Measurements from ENCODE around the gene METTL22. TPM values are rescaled to one million over a fixed set of nuclear protein-coding genes. Genes with fewer than 3 reads are reported as not detected.

METTL22 gene
- total RNA-seq, 4 donors from 2014 or later, result 21.9 to 37.9 (median 24.5) TPM

DNA sequence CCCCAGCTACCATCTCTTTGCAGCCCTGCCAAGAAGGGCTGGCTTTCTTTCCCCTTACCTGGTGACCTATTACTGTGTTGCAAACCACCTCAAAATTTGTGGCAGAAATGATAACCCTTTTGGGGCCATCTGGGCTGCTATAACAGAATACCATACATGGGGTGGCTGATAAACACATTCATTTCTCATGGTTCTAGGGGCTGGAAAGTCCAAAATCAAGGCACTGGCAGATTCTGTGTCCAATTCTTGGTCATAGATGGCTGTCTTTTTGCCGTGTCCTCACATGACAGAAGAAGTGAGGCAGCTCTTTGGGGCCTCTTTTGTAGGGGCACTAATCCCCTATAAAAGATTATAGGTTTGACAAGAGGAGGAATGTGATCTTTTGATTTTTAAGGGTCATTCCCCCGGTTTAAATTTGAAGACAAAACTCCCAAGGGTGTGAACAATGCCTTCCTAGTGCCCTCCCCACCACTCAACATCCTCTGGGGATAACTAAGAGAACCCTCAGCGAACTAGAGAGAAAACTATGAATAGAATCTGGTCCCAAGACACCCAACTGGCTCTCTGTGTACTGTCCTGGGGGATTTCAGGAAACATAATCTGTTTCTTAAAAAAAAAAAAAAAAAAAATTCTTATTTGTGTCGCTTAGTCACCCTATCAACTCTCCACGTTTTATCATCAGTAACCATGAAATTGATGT, 1.7 kb upstream of the METTL22 start:
- TF ChIP-seq, protein P1, sequence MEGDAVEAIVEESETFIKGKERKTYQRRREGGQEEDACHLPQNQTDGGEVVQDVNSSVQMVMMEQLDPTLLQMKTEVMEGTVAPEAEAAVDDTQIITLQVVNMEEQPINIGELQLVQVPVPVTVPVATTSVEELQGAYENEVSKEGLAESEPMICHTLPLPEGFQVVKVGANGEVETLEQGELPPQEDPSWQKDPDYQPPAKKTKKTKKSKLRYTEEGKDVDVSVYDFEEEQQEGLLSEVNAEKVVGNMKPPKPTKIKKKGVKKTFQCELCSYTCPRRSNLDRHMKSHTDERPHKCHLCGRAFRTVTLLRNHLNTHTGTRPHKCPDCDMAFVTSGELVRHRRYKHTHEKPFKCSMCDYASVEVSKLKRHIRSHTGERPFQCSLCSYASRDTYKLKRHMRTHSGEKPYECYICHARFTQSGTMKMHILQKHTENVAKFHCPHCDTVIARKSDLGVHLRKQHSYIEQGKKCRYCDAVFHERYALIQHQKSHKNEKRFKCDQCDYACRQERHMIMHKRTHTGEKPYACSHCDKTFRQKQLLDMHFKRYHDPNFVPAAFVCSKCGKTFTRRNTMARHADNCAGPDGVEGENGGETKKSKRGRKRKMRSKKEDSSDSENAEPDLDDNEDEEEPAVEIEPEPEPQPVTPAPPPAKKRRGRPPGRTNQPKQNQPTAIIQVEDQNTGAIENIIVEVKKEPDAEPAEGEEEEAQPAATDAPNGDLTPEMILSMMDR (IDR thresholded peaks at IDR 0.05; ENCODE audit: low read depth), result no peak

DNA sequence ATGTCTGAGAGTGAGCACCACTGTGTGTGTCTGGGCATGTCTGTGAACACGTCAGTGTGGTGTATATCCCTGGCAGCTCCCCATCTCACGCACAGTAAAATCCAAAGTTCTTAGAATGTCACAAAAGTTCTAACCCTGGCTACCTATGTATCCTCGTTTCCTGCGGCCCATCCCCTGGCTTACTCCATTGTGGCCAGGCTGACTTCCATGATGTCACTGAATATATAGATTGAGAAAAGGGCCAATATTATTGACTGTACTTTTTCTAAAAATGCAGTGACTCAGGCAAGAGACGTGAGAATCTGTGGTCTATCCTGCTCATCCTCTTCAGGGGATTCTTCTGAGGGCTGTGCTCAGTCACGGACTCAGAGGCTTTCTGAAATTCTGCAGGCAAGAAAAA, 963 bp upstream of the METTL22 start:
- TF ChIP-seq, protein P1 (IDR thresholded peaks at IDR 0.05; ENCODE audit: low read depth), result no peak

DNA sequence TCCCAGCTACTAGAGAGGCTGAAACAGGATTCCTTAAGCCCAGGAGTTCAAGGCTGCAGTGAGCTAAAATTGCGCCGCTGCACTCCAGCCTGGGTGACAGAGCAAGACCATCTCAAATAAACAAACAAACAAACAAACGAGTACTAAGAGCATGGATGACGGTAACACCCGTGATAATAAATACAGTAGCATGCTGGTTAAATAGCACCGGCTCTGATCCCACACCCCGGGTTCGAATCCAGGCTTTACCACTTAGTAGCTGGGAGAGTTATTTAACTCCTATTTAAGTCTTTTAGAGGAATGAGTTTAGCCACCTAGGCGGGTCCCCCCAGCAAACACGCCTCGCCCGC, 301 bp upstream of the METTL22 start:
- TF ChIP-seq, protein P1 (IDR thresholded peaks at IDR 0.05; ENCODE audit: low read depth), result no peak

DNA sequence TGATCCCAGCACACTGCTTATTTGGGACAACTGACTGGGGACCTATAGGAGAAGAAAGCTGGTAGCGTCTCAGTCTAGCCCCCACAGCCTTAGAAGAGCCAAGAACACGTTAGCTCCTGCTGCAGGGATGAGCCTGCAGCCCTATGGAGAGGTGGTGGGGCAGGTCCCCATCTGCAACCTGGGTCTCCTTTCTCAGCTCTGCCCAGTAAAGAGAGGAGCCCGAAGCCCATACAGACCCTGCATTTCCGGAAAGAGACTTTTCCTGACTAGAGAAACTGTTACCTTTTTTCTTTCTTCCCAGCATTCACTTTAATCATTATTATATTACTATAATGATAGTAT, 788 bp downstream of the METTL22 start:
- TF ChIP-seq, protein P1 (IDR thresholded peaks at IDR 0.05; ENCODE audit: low read depth), result no peak

DNA sequence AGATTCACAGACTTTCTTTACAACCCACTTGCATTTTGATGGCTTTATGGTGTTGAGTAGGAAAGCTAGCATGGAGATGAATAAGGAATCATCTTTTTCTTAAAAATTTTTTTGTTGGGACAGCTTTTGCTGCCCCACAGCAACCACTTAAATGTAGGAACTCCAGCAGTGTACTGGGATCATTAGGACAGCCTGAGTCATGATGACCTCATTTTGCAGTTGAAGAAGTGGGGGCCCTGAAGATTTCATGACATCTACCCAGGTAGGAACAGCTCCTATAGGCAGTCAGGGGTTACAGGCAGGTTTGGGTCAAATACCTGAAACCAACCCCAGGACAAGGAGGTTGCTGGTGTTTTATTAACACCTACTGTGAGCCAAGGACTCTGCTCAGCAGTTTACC, 2.1 kb downstream of the METTL22 start:
- TF ChIP-seq, protein P1 (IDR thresholded peaks at IDR 0.05; ENCODE audit: low read depth), result no peak

- TF ChIP-seq, protein P1 (IDR thresholded peaks at IDR 0.05; ENCODE audit: low read depth), result no peak
These were observed 4.1 kb downstream of the METTL22 start for GRCh38 chr16:8625491-8626087.

DNA sequence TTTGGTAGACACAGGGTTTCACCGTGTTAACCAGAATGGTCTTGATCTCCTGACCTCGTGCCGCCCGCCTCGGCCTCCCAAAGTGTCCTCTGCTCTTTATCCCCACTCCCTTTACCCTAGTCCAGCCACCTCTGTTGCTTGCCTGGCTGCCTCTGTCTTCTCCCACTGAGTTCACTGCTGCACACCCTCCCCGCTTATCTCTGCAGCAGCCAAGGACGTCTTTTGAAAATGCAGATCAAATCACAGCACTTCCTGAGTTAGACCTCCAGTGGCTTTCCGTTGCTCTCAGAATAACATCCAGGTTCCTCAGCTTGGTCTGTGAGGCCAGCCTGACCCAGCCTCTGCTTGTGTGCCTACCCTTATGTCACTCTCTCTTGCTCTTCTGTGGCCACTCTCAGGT, 5.4 kb downstream of the METTL22 start:
- TF ChIP-seq, protein P1 (IDR thresholded peaks at IDR 0.05; ENCODE audit: low read depth), result no peak
